ENCODE measurements around the gene PRKG1.

DNA sequence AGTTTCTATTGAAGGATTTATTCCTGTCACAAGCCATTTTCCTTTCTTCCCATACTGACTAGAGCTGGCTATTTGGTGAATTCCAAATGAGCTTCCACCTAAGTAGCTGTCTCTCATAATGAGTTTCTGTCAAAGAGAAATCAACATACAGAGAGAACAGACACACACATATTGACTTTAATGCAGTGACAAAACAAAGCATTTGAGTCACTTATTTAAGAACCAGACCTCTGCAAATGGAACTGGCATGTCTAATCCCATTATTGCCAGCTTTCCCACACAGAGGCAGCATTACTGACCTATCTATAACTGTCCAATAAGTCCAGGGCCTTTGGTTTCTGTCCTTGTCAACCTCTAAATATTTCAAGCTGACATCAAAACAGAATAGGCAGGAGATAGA lies 804.4 kb downstream of the PRKG1 start:
- TF ChIP-seq POLR2A (IDR thresholded peaks at IDR 0.05; ENCODE audit: low read depth, low read length): no peak
- TF ChIP-seq POLR2AphosphoS5 (IDR thresholded peaks at IDR 0.05; ENCODE audit: low read depth, low read length): no peak
